Measurements from ENCODE around the gene GNAL.

- TF ChIP-seq POLR2AphosphoS5 (IDR thresholded peaks at IDR 0.05; ENCODE audit: low read depth, low read length) (no peak), REST (IDR thresholded peaks at IDR 0.05; ENCODE audit: insufficient read depth in 1 of 2, low read depth in 2 of 2, low read length in 2 of 2) (no peak), TAF1 (IDR thresholded peaks at IDR 0.05; ENCODE audit: borderline replicate concordance, insufficient read depth, low read length) (no peak), FOXP2 (optimal IDR thresholded peaks at IDR 0.05; ENCODE audit: borderline replicate concordance, extremely low read depth, extremely low read length, insufficient read depth) (no peak), SIN3A (IDR thresholded peaks at IDR 0.05; ENCODE audit: borderline replicate concordance, insufficient read depth, low read length) (no peak)
Measured at GRCh38 chr18:11905613-11906012, 216.5 kb downstream of the GNAL start.
